GM12878 (cell line): ENCODE results near the gene S100A10. TPM values are rescaled to one million over a fixed set of nuclear protein-coding genes. Genes with fewer than 3 reads are reported as not detected.

Experiments used
- ATAC-seq: fragments of 200-7000 bp; cut with Tn5 transposase; 3 replicates; pipeline ENCODE4 v1.9.1; 2020; ENCODE audit warnings: mild to moderate bottlenecking, moderate library complexity
- BruUV-seq: library from RNA; stranded (reverse); fragments of 400-500 nt; replicated peaks from 2 replicates; lab custom pipeline; 2021; lab: Mats Ljungman, UMichigan
- CTCF ChIA-PET: fragments of 300-600 bp; sonication (Branson Sonifier 250); formaldehyde crosslinking; extraction: SDS; loops from one replicate; lab custom pipeline; 2021; ENCODE audit warnings: inconsistent platforms; lab: Yijun Ruan, JAX
- POLR2A ChIA-PET: fragments of 350-600 bp; formaldehyde crosslinking; extraction: SDS; loops from one replicate; lab custom pipeline; 2021; ENCODE audit warnings: inconsistent platforms; lab: Charles Lee
- RAD21 ChIA-PET: fragments of 300-600 bp; sonication (Branson Sonifier 250); formaldehyde crosslinking; loops from one replicate; lab custom pipeline; 2023; ENCODE audit warnings: antibody characterized with exemption; ENCODE audit not compliant: unreplicated experiment; lab: Charles Lee
- SMC1A ChIA-PET: fragments of 300-600 bp; sonication (Branson Sonifier 250); formaldehyde crosslinking; loops from one replicate; lab custom pipeline; 2023; ENCODE audit not compliant: unreplicated experiment, uncharacterized antibody; lab: Charles Lee
- DNase-seq: peaks from one replicate; pipeline ENCODE4 v3.0.0-alpha.2; 2011; ENCODE audit warnings: low read depth, low spot score
- FAIRE-seq: peaks from 3 replicates; lab custom pipeline; 2011; peaks lifted over from hg19 to GRCh38; lab: Jason Lieb, UNC
- H2AFZ ChIP-seq: 2 replicates; pipeline ENCODE4 v1.6.0; 2011; ENCODE audit warnings: low read depth, low read length, control low read depth; ENCODE audit not compliant: control insufficient read depth
- H3K27ac ChIP-seq: 2 replicates; pipeline ENCODE4 v1.5.1; 2011; ENCODE audit warnings: control low read depth; ENCODE audit not compliant: control insufficient read depth, insufficient read depth
- H3K27me3 ChIP-seq, 2 experiments: replicated peaks in 1 of 2; 2 replicates each; pipeline versions ENCODE4 v1.6.0 to v1.6.1; 2011; ENCODE audit warnings: low read length in 1 of 2; ENCODE audit not compliant: control insufficient read depth in 2 of 2, insufficient read depth in 2 of 2
- H3K36me3 ChIP-seq, 2 experiments: 2 replicates each; pipeline ENCODE4 v1.5.1; 2011; ENCODE audit warnings: low read length in 1 of 2; ENCODE audit not compliant: control insufficient read depth in 2 of 2, insufficient read depth in 2 of 2
- H3K4me1 ChIP-seq: 2 replicates; pipeline ENCODE4 v1.6.1; 2011; ENCODE audit warnings: mild to moderate bottlenecking, low read length, moderate library complexity, mixed read lengths; ENCODE audit not compliant: control insufficient read depth, insufficient read depth
- H3K4me2 ChIP-seq: 2 replicates; pipeline ENCODE4 v1.6.0; 2011; ENCODE audit warnings: control low read depth; ENCODE audit not compliant: control insufficient read depth, insufficient read depth
- H3K4me3 ChIP-seq: fragments of 200-600 bp; sonication (generic); 2 replicates; pipeline ENCODE4 v1.5.1; 2016
- H3K79me2 ChIP-seq: 2 replicates; pipeline ENCODE4 v1.6.0; 2011; ENCODE audit warnings: low read length; ENCODE audit not compliant: control insufficient read depth, insufficient read depth
- H3K9ac ChIP-seq: 2 replicates; pipeline ENCODE4 v1.8.0; 2011; ENCODE audit warnings: low read length, control low read depth, mixed read lengths; ENCODE audit not compliant: control insufficient read depth, insufficient read depth
- H3K9me3 ChIP-seq: replicated peaks from 3 replicates; pipeline ENCODE4 v1.5.1; 2011; ENCODE audit warnings: mild to moderate bottlenecking, low read length; ENCODE audit not compliant: control insufficient read depth, insufficient read depth
- H4K20me1 ChIP-seq: 2 replicates; pipeline ENCODE4 v1.6.0; 2011; ENCODE audit not compliant: control insufficient read depth, insufficient read depth
- ATF7 ChIP-seq: fragments of 450-650 bp; IDR thresholded peaks from 2 replicates; pipeline ENCODE4 v1.6.1; 2016; ENCODE audit warnings: low read depth, mild to moderate bottlenecking
- BCL11A ChIP-seq: IDR thresholded peaks from 2 replicates; pipeline ENCODE4 v1.6.1; 2011; ENCODE audit warnings: low read depth, low read length
- BRCA1 ChIP-seq: IDR thresholded peaks from 2 replicates; pipeline ENCODE4 v1.6.1; 2011; ENCODE audit warnings: low read depth, low read length, improper control_type of control experiment
- CHD4 ChIP-seq: fragments of 200-600 bp; sonication (generic); IDR thresholded peaks from 2 replicates; pipeline ENCODE4 v1.6.1; 2016; ENCODE audit warnings: mild to moderate bottlenecking
- CREB1 ChIP-seq: IDR thresholded peaks from 2 replicates; pipeline ENCODE4 v1.6.1; 2012; ENCODE audit warnings: low read depth, mild to moderate bottlenecking, inconsistent platforms
- EGR1 ChIP-seq, 2 experiments: IDR thresholded peaks; 1 replicate in 1 of 2; 2 replicates in 1 of 2; pipeline ENCODE4 v1.6.1; 2011 to 2012; ENCODE audit warnings: low read depth in 2 of 2, low read length in 2 of 2, borderline replicate concordance in 1 of 2, mild to moderate bottlenecking in 1 of 2, moderate library complexity in 1 of 2
- HDGF ChIP-seq: fragments of 450-650 bp; IDR thresholded peaks from 2 replicates; pipeline ENCODE4 v1.6.1; 2016; ENCODE audit warnings: antibody characterized with exemption
- MYC ChIP-seq: IDR thresholded peaks from 2 replicates; pipeline ENCODE4 v1.6.1; 2011; ENCODE audit warnings: mild to moderate bottlenecking, low read length, moderate library complexity, inconsistent platforms; ENCODE audit not compliant: insufficient read depth, insufficient replicate concordance, insufficient read length, severe bottlenecking
- NR2C1 ChIP-seq: fragments of 450-650 bp; IDR thresholded peaks from 2 replicates; pipeline ENCODE4 v1.6.1; 2017; ENCODE audit warnings: antibody characterized with exemption, mild to moderate bottlenecking, moderate library complexity
- NR2F1 ChIP-seq: fragments of 450-650 bp; conservative IDR thresholded peaks from 2 replicates; pipeline ENCODE4 v1.6.1; 2017; ENCODE audit warnings: mild to moderate bottlenecking
- RELA ChIP-seq: fragments of 450-650 bp; IDR thresholded peaks from 2 replicates; pipeline ENCODE4 v1.8.0; 2014; ENCODE audit warnings: borderline replicate concordance; ENCODE audit not compliant: partially characterized antibody
- SREBF2 ChIP-seq: IDR thresholded peaks from 2 replicates; pipeline ENCODE4 v1.6.1; 2012; ENCODE audit warnings: mild to moderate bottlenecking, low read length
- STAT1 ChIP-seq: fragments of 450-650 bp; conservative IDR thresholded peaks from 2 replicates; pipeline ENCODE4 v1.6.1; 2014; ENCODE audit warnings: antibody characterized with exemption, mild to moderate bottlenecking
- WRNIP1 ChIP-seq: IDR thresholded peaks from 2 replicates; pipeline ENCODE4 v1.6.1; 2011; ENCODE audit warnings: low read depth, low read length, improper control_type of control experiment, borderline replicate concordance
- ZZZ3 ChIP-seq: IDR thresholded peaks from 2 replicates; pipeline ENCODE4 v1.6.1; 2011; ENCODE audit warnings: low read depth; ENCODE audit not compliant: control insufficient read depth, insufficient read length
- in situ Hi-C: fragments of 300-500 bp; cut with MboI; formaldehyde crosslinking; loops from 9 replicates; pipeline ENCODE4 v1.14.3; 2018; ENCODE audit warnings: mixed read lengths
- intact Hi-C: fragments of 100-400 bp; cut with micrococcal nuclease; formaldehyde crosslinking; loops from one replicate; pipeline ENCODE4 v1.14.2; 2022; ENCODE audit not compliant: unreplicated experiment
- polyA plus RNA-seq, 11 experiments: library from polyadenylated mRNA; depleted of rRNA in 4 of 11; unstranded in 6 of 11; stranded (reverse) in 5 of 11; fragments of >200 nt; fragmentation: Nextera tagmentation in 4 of 11; fragmentation: Illumina TruSeq in 1 of 11; extraction: Ambion mirVana in 4 of 11; extraction: Trizol in 1 of 11; gene quantifications; 1 replicate in 1 of 11; 2 replicates in 10 of 11; pipeline versions ENCODE4 v1.2.1 to v1.2.3, GENCODE V29; 2011 to 2016; ENCODE audit warnings: inconsistent platforms in 2 of 11, missing spikeins in 2 of 11, low read depth in 1 of 11
- total RNA-seq, 4 experiments: library from RNA; depleted of rRNA in 3 of 4; stranded (reverse); fragments of >200 nt in 3 of 4; fragmentation: Illumina TruSeq in 1 of 4; extraction: Trizol in 1 of 4; gene quantifications; 2 replicates each; pipeline versions ENCODE4 v1.2.1 to v1.2.3, GENCODE V29; 2013 to 2021
- TF ChIP-seq, protein P1 (sequence below): fragments of 450-650 bp; IDR thresholded peaks from 2 replicates; pipeline ENCODE4 v1.6.1; 2014; ENCODE audit warnings: mild to moderate bottlenecking
- TF ChIP-seq, protein P2 (sequence below): IDR thresholded peaks from 2 replicates; pipeline ENCODE4 v1.6.1; 2011; ENCODE audit warnings: low read depth, low read length, improper control_type of control experiment, borderline replicate concordance
- TF ChIP-seq, protein P3 (sequence below): IDR thresholded peaks from 2 replicates; pipeline ENCODE4 v1.6.1; 2011; ENCODE audit warnings: mild to moderate bottlenecking, low read depth, low read length, moderate library complexity; ENCODE audit not compliant: insufficient replicate concordance

Gene S100A10
- total and polyA plus RNA-seq, 10 of the 15 experiments (the other 5 are each of a cell fraction or from before 2014, with no cell fraction given): 0.18 to 2.8 (median 0.61) TPM; not detected in 2

DNA sequence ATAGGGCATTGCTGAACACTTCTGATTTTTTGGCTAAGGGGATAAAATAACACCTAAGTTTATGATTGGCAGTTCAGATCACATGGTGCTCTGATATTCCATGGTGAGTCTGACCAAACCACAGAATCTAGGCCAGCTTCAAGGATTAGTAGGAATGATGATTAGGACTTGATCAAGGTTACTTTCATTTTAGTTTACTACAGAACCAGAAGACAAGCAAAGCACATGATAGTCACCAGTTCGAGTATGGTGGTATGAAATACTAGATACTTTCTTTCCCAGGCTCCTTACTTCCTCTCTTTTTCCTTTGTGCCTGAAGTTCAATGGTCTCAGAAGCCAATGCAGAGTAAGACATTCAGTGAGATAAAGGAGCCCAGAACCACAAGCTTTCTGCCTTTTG, 26.6 kb downstream of the S100A10 start (continued):
- no peak for TF ChIP-seq RELA
- no peak for TF ChIP-seq NR2C1
- TF ChIP-seq SREBF2: no peak
- TF ChIP-seq BCL11A: no peak

DNA sequence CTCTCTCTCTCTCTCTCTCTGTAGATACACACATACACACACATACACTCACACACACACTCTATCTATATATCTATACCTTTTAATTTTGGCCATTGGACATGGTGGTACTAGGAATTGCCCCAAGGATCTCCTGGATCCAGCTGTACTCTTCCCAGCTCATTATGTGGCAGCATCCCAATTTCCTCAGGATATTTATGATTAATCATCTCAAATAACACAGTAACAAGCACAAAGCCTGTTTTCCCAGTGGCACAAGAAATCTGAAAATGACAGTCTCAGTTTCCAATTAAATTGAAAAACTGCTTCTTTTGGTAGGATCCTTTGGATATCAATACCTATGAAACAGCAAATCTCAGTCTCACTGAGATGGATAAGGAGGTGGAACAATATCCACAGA, 27.6 kb downstream of the S100A10 start:
- in situ Hi-C loops: no loop called here
- H2AFZ ChIP-seq: no peak overlapping the region
- ATAC-seq: no peak
- POLR2A ChIA-PET: no interaction called here
- H3K4me3 ChIP-seq: no peak overlapping the region
- H3K9me3 ChIP-seq: no peaks in the 10 kb centered on the region
- no peaks in the 10 kb centered on the region for H3K36me3 ChIP-seq
- no TSS peak for BruUV-seq
- no peaks in the 10 kb centered on the region for H3K79me2 ChIP-seq
- FAIRE-seq: no peak
- no peak overlapping the region for H3K4me2 ChIP-seq
- no peaks in the 10 kb centered on the region for H4K20me1 ChIP-seq
- no peak overlapping the region for H3K27ac ChIP-seq
- CTCF ChIA-PET: interaction anchor here (2.6 kb wide), 1 partner anchor 35 kb away, joined by 15 read pairs; no protein-coding TSS in a partner anchor
- H3K27me3 ChIP-seq: 0 out of 4 replicates have a peak, but pooled peaks cover 0 to 2% of the 10 kb centered on the region in 2 experiments
- no peak overlapping the region for H3K9ac ChIP-seq
- SMC1A ChIA-PET: no interaction called here
- no peak for DNase-seq
- intact Hi-C loops: no loop called here
- RAD21 ChIA-PET: no interaction called here
- H3K4me1 ChIP-seq: no peaks in the 10 kb centered on the region
- TF ChIP-seq HDGF (no peak), CREB1 (no peak), NR2F1 (no peak), ATF7 (no peak), NR2C1 (no peak), BRCA1 (no peak), EGR1 (IDR thresholded peaks at IDR 0.05; ENCODE audit: borderline replicate concordance in 1 of 2, low read depth in 2 of 2, low read length in 2 of 2) (no peak), MYC (no peak), CHD4 (no peak), WRNIP1 (no peak), ZZZ3 (no peak), STAT1 (no peak)
- TF ChIP-seq, protein P1, sequence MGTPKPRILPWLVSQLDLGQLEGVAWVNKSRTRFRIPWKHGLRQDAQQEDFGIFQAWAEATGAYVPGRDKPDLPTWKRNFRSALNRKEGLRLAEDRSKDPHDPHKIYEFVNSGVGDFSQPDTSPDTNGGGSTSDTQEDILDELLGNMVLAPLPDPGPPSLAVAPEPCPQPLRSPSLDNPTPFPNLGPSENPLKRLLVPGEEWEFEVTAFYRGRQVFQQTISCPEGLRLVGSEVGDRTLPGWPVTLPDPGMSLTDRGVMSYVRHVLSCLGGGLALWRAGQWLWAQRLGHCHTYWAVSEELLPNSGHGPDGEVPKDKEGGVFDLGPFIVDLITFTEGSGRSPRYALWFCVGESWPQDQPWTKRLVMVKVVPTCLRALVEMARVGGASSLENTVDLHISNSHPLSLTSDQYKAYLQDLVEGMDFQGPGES: no peak
- TF ChIP-seq, protein P2, sequence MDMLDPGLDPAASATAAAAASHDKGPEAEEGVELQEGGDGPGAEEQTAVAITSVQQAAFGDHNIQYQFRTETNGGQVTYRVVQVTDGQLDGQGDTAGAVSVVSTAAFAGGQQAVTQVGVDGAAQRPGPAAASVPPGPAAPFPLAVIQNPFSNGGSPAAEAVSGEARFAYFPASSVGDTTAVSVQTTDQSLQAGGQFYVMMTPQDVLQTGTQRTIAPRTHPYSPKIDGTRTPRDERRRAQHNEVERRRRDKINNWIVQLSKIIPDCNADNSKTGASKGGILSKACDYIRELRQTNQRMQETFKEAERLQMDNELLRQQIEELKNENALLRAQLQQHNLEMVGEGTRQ: no peak
- TF ChIP-seq, protein P3, sequence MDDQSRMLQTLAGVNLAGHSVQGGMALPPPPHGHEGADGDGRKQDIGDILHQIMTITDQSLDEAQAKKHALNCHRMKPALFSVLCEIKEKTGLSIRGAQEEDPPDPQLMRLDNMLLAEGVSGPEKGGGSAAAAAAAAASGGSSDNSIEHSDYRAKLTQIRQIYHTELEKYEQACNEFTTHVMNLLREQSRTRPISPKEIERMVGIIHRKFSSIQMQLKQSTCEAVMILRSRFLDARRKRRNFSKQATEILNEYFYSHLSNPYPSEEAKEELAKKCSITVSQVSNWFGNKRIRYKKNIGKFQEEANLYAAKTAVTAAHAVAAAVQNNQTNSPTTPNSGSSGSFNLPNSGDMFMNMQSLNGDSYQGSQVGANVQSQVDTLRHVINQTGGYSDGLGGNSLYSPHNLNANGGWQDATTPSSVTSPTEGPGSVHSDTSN: no peak
